H1 (cell line): ENCODE data around the gene TSPAN15. TPM values are rescaled to one million over a fixed set of nuclear protein-coding genes. Genes with fewer than 3 reads are reported as not detected.

Source experiments
- CTCF ChIA-PET: fragments of 300-600 bp; sonication (Branson Sonifier 250); formaldehyde crosslinking; loops from one replicate; lab custom pipeline; 2021; ENCODE audit not compliant: partially characterized antibody; lab: Charles Lee
- POLR2A ChIA-PET: fragments of 300-600 bp; sonication (Branson Sonifier 250); formaldehyde crosslinking; loops from one replicate; lab custom pipeline; 2021; ENCODE audit warnings: inconsistent platforms; ENCODE audit not compliant: partially characterized antibody; lab: Charles Lee
- DNase-seq, 2 experiments: peaks; one replicate each; pipeline versions ENCODE4 v3.0.0 to v3.0.0-alpha.2; 2010 to 2022; ENCODE audit warnings: low spot score in 2 of 2, low read depth in 1 of 2, mixed read lengths in 1 of 2
- FAIRE-seq: peaks from 2 replicates; lab custom pipeline; 2011; peaks lifted over from hg19 to GRCh38; lab: Jason Lieb, UNC
- H2AFZ ChIP-seq: 2 replicates; pipeline ENCODE4 v1.8.1; 2012; ENCODE audit warnings: low read length, inconsistent platforms
- H2AK5ac ChIP-seq: 2 replicates; pipeline ENCODE4 v1.6.1; 2013; ENCODE audit warnings: low read depth, low read length
- H2BK120ac ChIP-seq: replicated peaks from 2 replicates; pipeline ENCODE3; 2013; ENCODE audit warnings: low read depth, low read length, inconsistent platforms
- H2BK12ac ChIP-seq: 2 replicates; pipeline ENCODE4 v1.6.1; 2013; ENCODE audit warnings: low read depth, low read length
- H2BK15ac ChIP-seq: 2 replicates; pipeline ENCODE4 v1.6.1; 2013; ENCODE audit warnings: low read length
- H2BK20ac ChIP-seq: 2 replicates; pipeline ENCODE4 v1.6.1; 2013; ENCODE audit warnings: low read length
- H2BK5ac ChIP-seq: 2 replicates; pipeline ENCODE4 v1.6.1; 2013; ENCODE audit warnings: low read depth, low read length
- H3K14ac ChIP-seq: 2 replicates; pipeline ENCODE4 v1.6.1; 2013; ENCODE audit warnings: inconsistent platforms; ENCODE audit not compliant: insufficient read length
- H3K18ac ChIP-seq: 2 replicates; pipeline ENCODE4 v1.6.1; 2013; ENCODE audit warnings: low read length; ENCODE audit errors: extremely low read depth
- H3K23ac ChIP-seq: 2 replicates; pipeline ENCODE4 v1.6.1; 2013; ENCODE audit warnings: inconsistent platforms; ENCODE audit not compliant: insufficient read length
- H3K23me2 ChIP-seq: 2 replicates; pipeline ENCODE4 v1.6.1; 2013; ENCODE audit warnings: low read depth, low read length
- H3K27ac ChIP-seq: 2 replicates; pipeline ENCODE4 v1.6.1; 2011; ENCODE audit warnings: low read depth, low read length, inconsistent platforms
- H3K27me3 ChIP-seq, 4 experiments: replicated peaks in 1 of 4; 1 replicate in 1 of 4; 2 replicates in 3 of 4; pipeline versions ENCODE4 v1.6.1 to v1.8.1; 2011 to 2013; ENCODE audit warnings: low read length in 3 of 4, mild to moderate bottlenecking in 3 of 4, inconsistent platforms in 2 of 4, mixed read lengths in 2 of 4, moderate library complexity in 1 of 4; ENCODE audit not compliant: control insufficient read depth in 3 of 4, insufficient read depth in 3 of 4; ENCODE audit errors: extremely low read depth in 1 of 4
- H3K36me3 ChIP-seq, 4 experiments: 2 replicates each; pipeline versions ENCODE4 v1.6.1 to v1.8.1; 2011 to 2013; ENCODE audit warnings: mild to moderate bottlenecking in 4 of 4, low read length in 3 of 4, moderate library complexity in 2 of 4, control low read depth in 1 of 4, inconsistent platforms in 1 of 4; ENCODE audit not compliant: insufficient read depth in 4 of 4, control insufficient read depth in 2 of 4
- H3K4ac ChIP-seq: replicated peaks from 2 replicates; pipeline ENCODE3; 2013; ENCODE audit warnings: low read length, low read depth, mixed read lengths, inconsistent platforms; ENCODE audit not compliant: insufficient read length
- H3K4me1 ChIP-seq, 4 experiments: replicated peaks in 1 of 4; 1 replicate in 1 of 4; 2 replicates in 3 of 4; pipeline versions ENCODE4 v1.6.1 to v1.8.1; 2011 to 2013; ENCODE audit warnings: low read length in 3 of 4, inconsistent platforms in 2 of 4, mixed read lengths in 1 of 4; ENCODE audit not compliant: insufficient read depth in 4 of 4, control insufficient read depth in 3 of 4
- H3K4me2 ChIP-seq, 2 experiments: 2 replicates each; pipeline versions ENCODE4 v1.6.1 to v1.8.1; 2011 to 2013; ENCODE audit warnings: low read depth in 2 of 2, low read length in 2 of 2, control low read depth in 1 of 2, inconsistent platforms in 1 of 2, mild to moderate bottlenecking in 1 of 2; ENCODE audit not compliant: insufficient read depth in 1 of 2
- H3K4me3 ChIP-seq, 4 experiments: fragments of 200-600, 300-600 bp in 1 of 4; sonication (generic), shearing (Covaris generic), sonication (Bioruptor Twin) in 1 of 4; 2 replicates each; pipeline versions ENCODE4 v1.5.1 to v1.8.1; 2011 to 2016; ENCODE audit warnings: low read length in 4 of 4, low read depth in 3 of 4, control low read depth in 2 of 4, inconsistent platforms in 2 of 4, mild to moderate bottlenecking in 2 of 4, mixed read lengths in 1 of 4, moderate library complexity in 1 of 4; ENCODE audit not compliant: insufficient read depth in 2 of 4; ENCODE audit errors: extremely low read depth in 1 of 4
- H3K56ac ChIP-seq: replicated peaks from 2 replicates; pipeline ENCODE3; 2013; ENCODE audit warnings: low read depth, mild to moderate bottlenecking, mixed read lengths, low read length, inconsistent platforms; ENCODE audit not compliant: insufficient read length
- H3K79me1 ChIP-seq: 2 replicates; pipeline ENCODE4 v1.6.1; 2013; ENCODE audit warnings: low read depth, low read length, control low read depth
- H3K79me2 ChIP-seq, 2 experiments: 2 replicates each; pipeline versions ENCODE4 v1.6.1 to v1.8.1; 2012 to 2013; ENCODE audit warnings: low read length in 2 of 2, mild to moderate bottlenecking in 2 of 2, inconsistent platforms in 1 of 2; ENCODE audit not compliant: insufficient read depth in 2 of 2, control insufficient read depth in 1 of 2
- H3K9ac ChIP-seq, 4 experiments: replicated peaks in 1 of 4; 1 replicate in 1 of 4; 2 replicates in 3 of 4; pipeline versions ENCODE4 v1.6.1 to v1.8.1; 2011 to 2013; ENCODE audit warnings: low read depth in 3 of 4, low read length in 3 of 4, control low read depth in 2 of 4, mild to moderate bottlenecking in 2 of 4, moderate library complexity in 2 of 4, inconsistent platforms in 1 of 4; ENCODE audit errors: extremely low read depth in 1 of 4
- H3K9me3 ChIP-seq, 2 experiments: 2 replicates each; pipeline versions ENCODE4 v1.6.1 to v1.8.1; 2012 to 2013; ENCODE audit warnings: mild to moderate bottlenecking in 2 of 2, moderate library complexity in 2 of 2, control low read depth in 1 of 2, inconsistent platforms in 1 of 2, low read depth in 1 of 2, low read length in 1 of 2, mixed read lengths in 1 of 2; ENCODE audit not compliant: insufficient read depth in 2 of 2
- H4K20me1 ChIP-seq, 2 experiments: replicated peaks in 1 of 2; 2 replicates each; pipeline versions ENCODE3 to v1.8.1; 2011 to 2013; ENCODE audit warnings: inconsistent platforms in 2 of 2, low read length in 2 of 2, mild to moderate bottlenecking in 1 of 2; ENCODE audit not compliant: insufficient read depth in 2 of 2, control insufficient read depth in 1 of 2
- H4K5ac ChIP-seq: 2 replicates; pipeline ENCODE4 v1.6.1; 2013; ENCODE audit warnings: low read length, low read depth, mixed read lengths, inconsistent platforms; ENCODE audit not compliant: insufficient read length
- H4K8ac ChIP-seq: 2 replicates; pipeline ENCODE4 v1.8.0; 2013; ENCODE audit warnings: mild to moderate bottlenecking, moderate library complexity, low read length, inconsistent platforms; ENCODE audit not compliant: insufficient read depth; ENCODE audit errors: extremely low read depth
- H4K91ac ChIP-seq: replicated peaks from 2 replicates; pipeline ENCODE3; 2013; ENCODE audit warnings: low read length, mixed read lengths, inconsistent platforms; ENCODE audit not compliant: insufficient read length
- ASH2L ChIP-seq: fragments of 200-600, 300-600 bp; sonication (generic); IDR thresholded peaks from one replicate; pipeline ENCODE4 v1.7.1; 2017; ENCODE audit warnings: low read length
- BACH1 ChIP-seq: IDR thresholded peaks from 2 replicates; pipeline ENCODE4 v1.6.1; 2012; ENCODE audit warnings: low read length, improper control_type of control experiment
- BRCA1 ChIP-seq: IDR thresholded peaks from 2 replicates; pipeline ENCODE4 v1.6.1; 2012; ENCODE audit warnings: low read depth, low read length, improper control_type of control experiment
- CEBPB ChIP-seq: IDR thresholded peaks from 2 replicates; pipeline ENCODE4 v1.6.1; 2012; ENCODE audit warnings: low read depth, low read length
- CHD2 ChIP-seq: IDR thresholded peaks from 2 replicates; pipeline ENCODE4 v1.6.1; 2012; ENCODE audit warnings: low read length, improper control_type of control experiment
- JUND ChIP-seq: IDR thresholded peaks from 2 replicates; pipeline ENCODE4 v1.6.1; 2011; ENCODE audit warnings: mild to moderate bottlenecking, improper control_type of control experiment, low read length
- KDM5A ChIP-seq: fragments of 200-600 bp; IDR thresholded peaks from 2 replicates; pipeline ENCODE4 v1.7.1; 2012; ENCODE audit warnings: mild to moderate bottlenecking, low read length, inconsistent platforms, mixed read lengths
- MAFK ChIP-seq: IDR thresholded peaks from 2 replicates; pipeline ENCODE4 v1.6.1; 2012; ENCODE audit warnings: low read depth, mild to moderate bottlenecking, improper control_type of control experiment, low read length
- NRF1 ChIP-seq: IDR thresholded peaks from 2 replicates; pipeline ENCODE4 v1.6.1; 2011; ENCODE audit warnings: mild to moderate bottlenecking, low read depth, low read length, improper control_type of control experiment
- PHF8 ChIP-seq: fragments of 200-600 bp; sonication (generic); conservative IDR thresholded peaks from 2 replicates; pipeline ENCODE4 v1.7.1; 2012; ENCODE audit warnings: low read depth, mild to moderate bottlenecking, inconsistent platforms, low read length, moderate library complexity
- POLR2AphosphoS5 ChIP-seq: IDR thresholded peaks from 2 replicates; pipeline ENCODE4 v1.6.1; 2011; ENCODE audit warnings: low read depth, low read length
- RFX5 ChIP-seq: IDR thresholded peaks from 2 replicates; pipeline ENCODE4 v1.6.1; 2011; ENCODE audit warnings: low read depth, low read length, improper control_type of control experiment, borderline replicate concordance
- TAF1 ChIP-seq: IDR thresholded peaks from 2 replicates; pipeline ENCODE4 v1.6.1; 2011; ENCODE audit warnings: mild to moderate bottlenecking, low read depth, low read length
- WGBS, 2 experiments: shearing (Covaris generic) in 1 of 2; methylation state at CpG; one replicate each; pipeline versions ENCODE4 v1.1.6 to v1.1.7; 2013 to 2015; ENCODE audit warnings: low lambda C conversion rate in 2 of 2, mixed read lengths in 2 of 2, inconsistent platforms in 1 of 2, low coverage in 1 of 2, missing lambda C conversion rate in 1 of 2; ENCODE audit not compliant: insufficient replicate concordance in 2 of 2, insufficient coverage in 1 of 2, insufficient read length in 1 of 2; ENCODE audit errors: extremely low coverage in 1 of 2, missing lambda C conversion rate in 1 of 2; 5-methylcytosine and 5-hydroxymethylcytosine counted together
- polyA plus RNA-seq, 7 experiments: library from polyadenylated mRNA; depleted of rRNA in 3 of 7; stranded (reverse) in 5 of 7; unstranded in 2 of 7; fragments of >200 nt in 5 of 7; fragments of 200-250 nt in 2 of 7; gene quantifications; 1 replicate in 5 of 7; 2 replicates in 1 of 7; 4 replicates in 1 of 7; pipeline versions ENCODE4 v1.2.1 to v1.2.3, GENCODE V29; 2011 to 2013; ENCODE audit warnings: missing spikeins in 2 of 7, mixed read lengths in 2 of 7
- total RNA-seq: library from RNA; stranded (reverse); fragmentation: NEBNext Ultra II Directional; extraction: Animal tissue kit (Norgen Biotek cat#: 25700); gene quantifications from 2 replicates; pipeline ENCODE4 v1.2.1, GENCODE V29; 2021

The TSPAN15 gene
- total and polyA plus RNA-seq, 2 of the 8 experiments (the other 6 are each of a cell fraction or from before 2014, with no cell fraction given) = 9.7 to 20.0 TPM

DNA sequence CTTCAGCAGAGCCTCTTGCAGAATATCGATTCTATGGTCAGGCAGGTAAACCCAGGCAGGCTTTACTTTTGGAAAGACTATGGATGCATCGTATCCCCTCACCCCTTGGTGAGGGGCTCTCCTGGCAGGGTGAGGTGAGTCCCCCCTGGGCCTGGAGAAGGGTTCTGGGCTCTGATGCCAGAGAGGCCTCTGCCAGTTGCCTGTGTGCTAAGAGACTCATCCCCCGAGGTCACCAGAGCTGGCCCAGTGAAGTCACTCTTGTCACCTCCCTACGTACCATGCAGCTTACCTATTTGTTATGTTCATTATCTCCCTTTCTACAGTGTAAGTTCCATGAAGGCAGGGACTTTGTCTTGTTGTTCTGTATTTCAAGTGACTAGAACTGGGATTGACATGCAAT, 51.3 kb downstream of the TSPAN15 start:
- no peak overlapping the region for H3K4me3 ChIP-seq
- H2BK120ac ChIP-seq = no peak overlapping the region
- WGBS, 2 experiments = 85% methylated on average over 4 of the region's 4 CpGs; no CpG with 5 or more reads in 1 of the 2 experiments
- no peaks in the 10 kb centered on the region for H3K9me3 ChIP-seq
- H4K5ac ChIP-seq = no peak overlapping the region
- no peak overlapping the region for H4K8ac ChIP-seq
- H4K20me1 ChIP-seq = peaks cover under 1 to 3% of the 10 kb centered on the region in 2 experiments
- H3K27ac ChIP-seq = no peak overlapping the region
- H3K4me2 ChIP-seq = no peak overlapping the region
- no peak overlapping the region for H3K4ac ChIP-seq
- no peak overlapping the region for H2AFZ ChIP-seq
- H2BK12ac ChIP-seq = no peak overlapping the region
- H2BK15ac ChIP-seq = no peak overlapping the region
- peaks cover 0 to 6% (median 5%) of the 10 kb centered on the region in 4 experiments; a peak in 5 of 7 replicates for H3K4me1 ChIP-seq
- no peaks in the 10 kb centered on the region for H3K23me2 ChIP-seq
- ChIA-PET CTCF (interaction anchor here (0.6 to 9.1 kb wide), 7 partner anchors 10 to 675 kb away, joined by 3 to 52 read pairs (median 4); partner anchors contain the start of gene TSPAN15), POLR2A (no interaction called here)
- FAIRE-seq (no peak), DNase-seq (no peak)
- H4K91ac ChIP-seq = no peak overlapping the region
- no peaks in the 10 kb centered on the region for H3K79me1 ChIP-seq
- H2AK5ac ChIP-seq = no peak overlapping the region
- H2BK5ac ChIP-seq = no peak overlapping the region
- no peak overlapping the region for H3K18ac ChIP-seq
- no peak overlapping the region for H3K23ac ChIP-seq
- no peaks in the 10 kb centered on the region for H3K27me3 ChIP-seq
- H3K56ac ChIP-seq = no peak overlapping the region
- no peak overlapping the region for H3K14ac ChIP-seq
- TF ChIP-seq PHF8 (no peak), CEBPB (no peak), RFX5 (no peak), KDM5A (no peak), MAFK (no peak), BACH1 (no peak), BRCA1 (no peak), POLR2AphosphoS5 (no peak), TAF1 (no peak), CHD2 (no peak), NRF1 (no peak), JUND (no peak), ASH2L (no peak)
- no peak overlapping the region for H3K9ac ChIP-seq
- H2BK20ac ChIP-seq = no peak overlapping the region
- H3K79me2 ChIP-seq = no peaks in the 10 kb centered on the region
- no peaks in the 10 kb centered on the region for H3K36me3 ChIP-seq
